Measurements from ENCODE around the gene ZNF628.

DNA sequence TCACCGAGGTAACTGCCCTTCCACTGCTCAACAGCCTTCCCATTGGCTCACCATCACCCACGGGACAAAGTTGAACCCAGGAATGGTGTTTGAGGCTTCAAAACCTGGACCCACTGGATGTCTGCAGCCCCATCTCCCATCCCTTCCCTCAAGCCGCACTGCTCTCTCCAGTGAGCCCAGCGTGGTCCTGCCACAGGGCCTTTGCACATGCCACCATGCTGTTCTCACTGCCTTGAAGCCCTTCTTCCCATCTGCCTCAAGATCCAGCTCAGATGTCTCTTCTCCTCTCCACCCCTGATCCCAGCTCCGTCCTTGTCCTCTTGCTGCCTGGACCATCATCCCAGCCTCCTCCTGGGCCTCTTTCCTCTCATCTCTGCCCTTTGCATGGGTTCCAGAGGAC, 37.4 kb upstream of the ZNF628 start:
- no peak for TF ChIP-seq CTCF (tag by site-specific recombination; IDR thresholded peaks at IDR 0.05)
- no peak for TF ChIP-seq ZNF37A (tag by site-specific recombination; IDR thresholded peaks at IDR 0.05)
- no peak for TF ChIP-seq ZBTB48 (tag by site-specific recombination; IDR thresholded peaks at IDR 0.05)
- no peak for TF ChIP-seq HOXD13 (CRISPR knock-in tag; IDR thresholded peaks at IDR 0.05; ENCODE audit: borderline replicate concordance)
- no peak for TF ChIP-seq BCL11A (tag by site-specific recombination; IDR thresholded peaks at IDR 0.05; ENCODE audit: low read depth)
- TF ChIP-seq ZNF138 (tag by site-specific recombination; IDR thresholded peaks at IDR 0.05; ENCODE audit: borderline replicate concordance): no peak
- TF ChIP-seq ZNF2 (tag by site-specific recombination; IDR thresholded peaks at IDR 0.05): no peak

All from HEK293 (cell line).